Liver (tissue), 9 donors: Measurements from ENCODE around the gene NHSL2. TPM values are rescaled to one million over a fixed set of nuclear protein-coding genes. Genes with fewer than 3 reads are reported as not detected.

Experiments used
- DNase-seq: peaks from one replicate; pipeline ENCODE4 v3.0.0-alpha.2; 2017; ENCODE audit warnings: low spot score
- H3K27ac ChIP-seq, 2 donors: one replicate each; pipeline ENCODE4 v1.7.0; 2013; ENCODE audit warnings: inconsistent platforms in 2 of 2, low read length in 2 of 2, control low read depth in 1 of 2, low read depth in 1 of 2, mild to moderate bottlenecking in 1 of 2
- H3K27me3 ChIP-seq, 4 donors: one replicate each; pipeline versions ENCODE4 v1.6.1 to v1.7.0; 2013; ENCODE audit warnings: low read length in 3 of 4, inconsistent platforms in 1 of 4, mild to moderate bottlenecking in 1 of 4, moderate library complexity in 1 of 4; ENCODE audit not compliant: control insufficient read depth in 4 of 4, insufficient read depth in 4 of 4
- H3K36me3 ChIP-seq, 4 donors: one replicate each; pipeline versions ENCODE4 v1.6.1 to v1.7.0; 2013; ENCODE audit warnings: low read length in 3 of 4, mild to moderate bottlenecking in 3 of 4, low read depth in 1 of 4, moderate library complexity in 1 of 4; ENCODE audit not compliant: control insufficient read depth in 4 of 4, insufficient read depth in 3 of 4
- H3K4me1 ChIP-seq, 4 donors: one replicate each; pipeline versions ENCODE4 v1.6.1 to v1.7.0; 2013; ENCODE audit warnings: low read length in 3 of 4, mild to moderate bottlenecking in 3 of 4, moderate library complexity in 1 of 4; ENCODE audit not compliant: control insufficient read depth in 4 of 4, insufficient read depth in 4 of 4
- H3K4me3 ChIP-seq, 3 donors: one replicate each; pipeline versions ENCODE4 v1.6.1 to v1.7.0; 2013; ENCODE audit warnings: low read length in 3 of 3, control low read depth in 1 of 3, low read depth in 1 of 3, mild to moderate bottlenecking in 1 of 3
- H3K9ac ChIP-seq, 2 donors: one replicate each; pipeline ENCODE4 v1.7.0; 2013; ENCODE audit warnings: low read length in 2 of 2, mild to moderate bottlenecking in 2 of 2, moderate library complexity in 2 of 2, control low read depth in 1 of 2, low read depth in 1 of 2
- H3K9me3 ChIP-seq, 4 donors: one replicate each; pipeline versions ENCODE4 v1.6.1 to v1.7.0; 2013; ENCODE audit warnings: low read length in 3 of 4; ENCODE audit not compliant: control insufficient read depth in 4 of 4
- ATF3 ChIP-seq: IDR thresholded peaks from 2 replicates; pipeline ENCODE4 v1.6.1; 2016; ENCODE audit warnings: antibody characterized with exemption
- CTCF ChIP-seq: fragments of 150-350 bp; IDR thresholded peaks from 2 replicates; pipeline ENCODE4 v1.5.1; 2017; ENCODE audit warnings: improper control_type of control experiment, low read depth, low read length; ENCODE audit not compliant: missing input control
- EGR1 ChIP-seq, 2 donors: IDR thresholded peaks; 2 replicates each; pipeline ENCODE4 v1.6.1; 2016 to 2018; ENCODE audit warnings: antibody characterized with exemption in 2 of 2, low read depth in 2 of 2
- FOXA1 ChIP-seq: IDR thresholded peaks from 2 replicates; pipeline ENCODE4 v1.6.1; 2016; ENCODE audit warnings: antibody characterized with exemption
- FOXA2 ChIP-seq: IDR thresholded peaks from 2 replicates; pipeline ENCODE4 v1.6.1; 2016; ENCODE audit warnings: antibody characterized with exemption
- GABPA ChIP-seq, 2 donors: IDR thresholded peaks in 1 of 2; conservative IDR thresholded peaks in 1 of 2; 2 replicates each; pipeline ENCODE4 v1.6.1; 2016; ENCODE audit warnings: antibody characterized with exemption in 2 of 2, mild to moderate bottlenecking in 1 of 2, moderate library complexity in 1 of 2
- HNF4A ChIP-seq, 2 donors: conservative IDR thresholded peaks; 2 replicates each; pipeline ENCODE4 v1.6.1; 2016; ENCODE audit warnings: antibody characterized with exemption in 2 of 2, mild to moderate bottlenecking in 2 of 2
- HNF4G ChIP-seq: IDR thresholded peaks from 2 replicates; pipeline ENCODE4 v1.6.1; 2016; ENCODE audit warnings: antibody characterized with exemption
- JUND ChIP-seq, 2 donors: IDR thresholded peaks; 2 replicates each; pipeline ENCODE4 v1.6.1; 2016; ENCODE audit warnings: antibody characterized with exemption in 2 of 2
- MAX ChIP-seq: IDR thresholded peaks from 2 replicates; pipeline ENCODE4 v1.6.1; 2016; ENCODE audit warnings: antibody characterized with exemption
- NR2F2 ChIP-seq: IDR thresholded peaks from 2 replicates; pipeline ENCODE4 v1.6.1; 2016; ENCODE audit warnings: antibody characterized with exemption
- RAD21 ChIP-seq, 2 donors: IDR thresholded peaks; 2 replicates each; pipeline ENCODE4 v1.6.1; 2016; ENCODE audit warnings: antibody characterized with exemption in 2 of 2, mild to moderate bottlenecking in 2 of 2
- REST ChIP-seq: IDR thresholded peaks from 2 replicates; pipeline ENCODE4 v1.6.1; 2016; ENCODE audit warnings: antibody characterized with exemption, mild to moderate bottlenecking
- RXRA ChIP-seq, 2 donors: IDR thresholded peaks; 2 replicates each; pipeline ENCODE4 v1.6.1; 2017 to 2018; ENCODE audit warnings: antibody characterized with exemption in 2 of 2, mild to moderate bottlenecking in 1 of 2
- SP1 ChIP-seq: IDR thresholded peaks from 2 replicates; pipeline ENCODE4 v1.6.1; 2018; ENCODE audit warnings: antibody characterized with exemption, mild to moderate bottlenecking
- TAF1 ChIP-seq: conservative IDR thresholded peaks from 2 replicates; pipeline ENCODE4 v1.6.1; 2016; ENCODE audit warnings: antibody characterized with exemption, mild to moderate bottlenecking
- YY1 ChIP-seq: IDR thresholded peaks from 2 replicates; pipeline ENCODE4 v1.6.1; 2016; ENCODE audit warnings: antibody characterized with exemption, mild to moderate bottlenecking
- ZBTB33 ChIP-seq: IDR thresholded peaks from 2 replicates; pipeline ENCODE4 v1.6.1; 2016; ENCODE audit warnings: antibody characterized with exemption
- whole genome bisulfite sequencing: extraction: QIAGEN DNeasy Blood & Tissue Kit; methylation state at CpG from one replicate; pipeline ENCODE4 v1.1.7; 2013; 5-methylcytosine and 5-hydroxymethylcytosine counted together
- polyA plus RNA-seq, 2 donors: library from polyadenylated mRNA; stranded (reverse) in 1 of 2; unstranded in 1 of 2; fragments of 200-250 nt in 1 of 2; fragments of >200 nt in 1 of 2; fragmentation: Nextera tagmentation in 1 of 2; extraction: Ambion mirVana in 1 of 2; gene quantifications; one replicate each; pipeline versions ENCODE4 v1.2.1 to v1.2.3, GENCODE V29; 2013 to 2015
- total RNA-seq, 2 donors: library from RNA; depleted of rRNA; stranded (reverse); fragments of >200 nt; gene quantifications; one replicate each; pipeline ENCODE4 v1.2.3, GENCODE V29; 2014
- donor health status: healthy.
- donor health status: healthy.
- donor health status: healthy.
- donor health status: healthy.
- donor health status: healthy.

Gene NHSL2
- total and polyA plus RNA-seq, 4 donors: 0.45 to 1.3 (median 1.1) TPM

- WGBS: 88% methylated on average over 13 of the region's 13 CpGs
- DNase-seq: no peak
- Histone ChIP-seq H3K4me1 (peaks cover 0 to 3% (median 0%) of the 10 kb centered on the region in 4 donors), H3K4me3 (no peak overlapping the region), H3K27ac (no peak overlapping the region), H3K9me3 (no peaks in the 10 kb centered on the region), H3K27me3 (no peaks in the 10 kb centered on the region), H3K36me3 (no peaks in the 10 kb centered on the region), H3K9ac (no peak overlapping the region)
- no peak for TF ChIP-seq GABPA (IDR thresholded peaks at IDR 0.05 in 1 of 2, conservative IDR thresholded peaks at IDR 0.05 in 1 of 2)
- TF ChIP-seq EGR1 (IDR thresholded peaks at IDR 0.05; ENCODE audit: low read depth in 2 of 2): no peak
- no peak for TF ChIP-seq NR2F2
- TF ChIP-seq TAF1: no peak
- TF ChIP-seq FOXA2: no peak
- TF ChIP-seq ZBTB33: no peak
- TF ChIP-seq YY1: no peak
- TF ChIP-seq MAX: no peak
- no peak for TF ChIP-seq SP1
- TF ChIP-seq REST: no peak
- TF ChIP-seq CTCF: no peak
- TF ChIP-seq FOXA1: no peak
- TF ChIP-seq HNF4A (conservative IDR thresholded peaks at IDR 0.05): no peak
- TF ChIP-seq HNF4G: no peak
- TF ChIP-seq JUND (IDR thresholded peaks at IDR 0.05): no peak
- no peak for TF ChIP-seq RAD21 (IDR thresholded peaks at IDR 0.05)
- TF ChIP-seq RXRA (IDR thresholded peaks at IDR 0.05): no peak
- no peak for TF ChIP-seq ATF3
Measured at GRCh38 chrX:72110051-72110875, 199.6 kb downstream of the NHSL2 start.
